Heart right ventricle (tissue), 16 donors: ENCODE measurements around the gene UBE3C. TPM values are rescaled to one million over a fixed set of nuclear protein-coding genes. Genes with fewer than 3 reads are reported as not detected.

ENCODE experiments used
- ATAC-seq, 8 donors: fragments of 200-7000 bp; cut with Tn5 transposase; one replicate each; pipeline ENCODE4 v1.9.1; 2020; ENCODE audit warnings: mild to moderate bottlenecking in 8 of 8, moderate library complexity in 8 of 8, moderate number of reproducible peaks in 1 of 8
- DNase-seq, 2 donors: peaks; one replicate each; pipeline ENCODE4 v3.0.0-alpha.2; 2020
- H3K27ac ChIP-seq, 10 donors: fragments of 200-600 bp; sonication (generic) in 2 of 10; one replicate each; pipeline versions ENCODE4 v1.5.0 to v1.8.0; 2020 to 2022; ENCODE audit warnings: mild to moderate bottlenecking in 3 of 10
- H3K27me3 ChIP-seq, 7 donors: fragments of 200-600 bp; one replicate each; pipeline ENCODE4 v1.8.0; 2021 to 2022; ENCODE audit warnings: mild to moderate bottlenecking in 2 of 7
- H3K36me3 ChIP-seq, 9 donors: fragments of 200-600 bp; sonication (generic) in 1 of 9; one replicate each; pipeline versions ENCODE4 v1.5.0 to v1.8.0; 2020 to 2022; ENCODE audit warnings: mild to moderate bottlenecking in 2 of 9
- H3K4me1 ChIP-seq, 9 donors: fragments of 200-600 bp; sonication (generic) in 1 of 9; one replicate each; pipeline versions ENCODE4 v1.5.0 to v1.8.0; 2020 to 2022; ENCODE audit warnings: mild to moderate bottlenecking in 4 of 9
- H3K4me3 ChIP-seq, 10 donors: fragments of 200-600 bp; sonication (generic) in 2 of 10; one replicate each; pipeline versions ENCODE4 v1.5.0 to v1.8.0; 2020 to 2022; ENCODE audit warnings: mild to moderate bottlenecking in 7 of 10, moderate library complexity in 2 of 10
- H3K9me3 ChIP-seq, 11 donors: fragments of 200-600 bp in 10 of 11; sonication (generic) in 2 of 11; one replicate each; pipeline versions ENCODE4 v1.5.0 to v1.8.0; 2013 to 2022; ENCODE audit warnings: mild to moderate bottlenecking in 2 of 11, control low read depth in 1 of 11, moderate library complexity in 1 of 11
- CTCF ChIP-seq, 9 donors: fragments of 200-600 bp; sonication (generic) in 2 of 9; IDR thresholded peaks; one replicate each; pipeline versions ENCODE4 v1.5.0 to v1.8.0; 2021 to 2022; ENCODE audit warnings: antibody characterized with exemption in 9 of 9, mild to moderate bottlenecking in 5 of 9, moderate library complexity in 1 of 9
- WGBS, 2 donors: extraction: QIAGEN DNeasy Blood & Tissue Kit; methylation state at CpG; one replicate each; pipeline ENCODE4 v1.1.7; 2013; ENCODE audit warnings: inconsistent platforms in 1 of 2; 5-methylcytosine and 5-hydroxymethylcytosine counted together
- intact Hi-C, 10 donors: fragments of 100-400 bp; cut with DNase I; formaldehyde crosslinking; loops; one replicate each; pipeline versions ENCODE4 v1.11.1 to v1.14.2; 2022
- polyA plus RNA-seq, 2 donors: library from polyadenylated mRNA; stranded (reverse); fragments of 200-250 nt; gene quantifications; one replicate each; pipeline ENCODE4 v1.2.3, GENCODE V29; 2013
- total RNA-seq, 10 donors: library from RNA; stranded (reverse); fragmentation: NEBNext Ultra II Directional in 3 of 10; extraction: Animal tissue kit (Norgen Biotek cat#: 25700) in 3 of 10; gene quantifications; one replicate each; pipeline versions ENCODE4 v1.2.1 to v1.2.4, GENCODE V29; 2021 to 2023
- donor health status: Arrhythmogenic right ventricular cardiomyopathy.
- donor health status: ischemic (EF 13 %, LVEDD 7.1; RV severe dilation, severe dysfunction).
- donor health status: healthy with polysubstance abuse.
- donor health status: DM: no; HTN: yes; CAD: no.
- donor health status: DM: no; HTN: no; CAD: no.
- donor health status: ischemic (EF 25% LVEDD 6.9; RV normal size, moderate dysfunction).
- donor health status: ischemic (EF 25% LVEDD 5.7; RV mildly dilated, moderate dysfunction).
- donor health status: healthy.
- donor health status: DM: yes; HTN: yes; CAD: no.
- donor health status: Ischemic cardiomyopathy.
- donor health status: ischemic (EF 35%, LVEDD 5.7; RV mildly dilated, moderate dysfunction).
- donor health status: nonischemic (EF 11% LVEDD 7.7; RV severe dilation, severe dysfunction).
- donor health status: DM: yes; HTN: yes; CAD: no.
- donor health status: PGD.
- donor health status: ischemic (EF 29% LVEDD 5.4; RV normal size, mild dysfunction).
- donor health status: nonischemic (EF 23%, LVEDD 6.1; RV moderate dilation, normal function).

Gene UBE3C
- total and polyA plus RNA-seq, 12 donors, result 10.5 to 53.8 (median 48.8) TPM

- H3K27me3 ChIP-seq, result peaks cover 0 to 8% (median 0%) of the 10 kb centered on the region in 7 donors
- H3K36me3 ChIP-seq, result no peaks in the 10 kb centered on the region
- DNase-seq, result no peak
- no peaks in the 10 kb centered on the region for H3K4me1 ChIP-seq
- intact Hi-C loops, result no loop called here
- WGBS, 2 donors, result 82 to 91% methylated on average over 2 of the region's 2 CpGs
- H3K4me3 ChIP-seq, result no peak overlapping the region
- H3K27ac ChIP-seq, result no peak overlapping the region
- ATAC-seq, result no peak
- H3K9me3 ChIP-seq, result peaks cover 0 to 8% (median 0%) of the 10 kb centered on the region in 11 donors
- TF ChIP-seq CTCF (IDR thresholded peaks at IDR 0.05), result no peak
Measured at GRCh38 chr7:157117796-157118195, 20.9 kb upstream of the UBE3C start.

- Histone ChIP-seq H3K27ac (no peak overlapping the region), H3K36me3 (no peaks in the 10 kb centered on the region), H3K4me3 (no peak overlapping the region), H3K9me3 (peaks cover 0 to 8% (median 0%) of the 10 kb centered on the region in 11 donors), H3K27me3 (peaks cover 0 to 5% (median 0%) of the 10 kb centered on the region in 7 donors), H3K4me1 (no peaks in the 10 kb centered on the region)
- WGBS, 2 donors, result 85 to 86% methylated on average over 14 of the region's 14 CpGs
- ATAC-seq, result no peak
- intact Hi-C loops, result no loop called here
- no peak for TF ChIP-seq CTCF (IDR thresholded peaks at IDR 0.05)
- DNase-seq, result no peak
Measured at GRCh38 chr7:157120181-157120580, 18.5 kb upstream of the UBE3C start.

GRCh38 chr7:157121184-157121715, 17.5 kb upstream of the UBE3C start:
- Histone ChIP-seq H3K36me3 (no peaks in the 10 kb centered on the region), H3K4me1 (no peaks in the 10 kb centered on the region), H3K27me3 (peaks cover 0 to 5% (median 0%) of the 10 kb centered on the region in 7 donors), H3K4me3 (no peak overlapping the region), H3K9me3 (peaks cover 0 to 8% (median 0%) of the 10 kb centered on the region in 11 donors), H3K27ac (no peak overlapping the region)
- 88 to 91% methylated on average over 18 of the region's 18 CpGs for WGBS, 2 donors
- no peak for ATAC-seq
- no peak for TF ChIP-seq CTCF (IDR thresholded peaks at IDR 0.05)
- no peak for DNase-seq
- intact Hi-C loops, result no loop called here

DNA sequence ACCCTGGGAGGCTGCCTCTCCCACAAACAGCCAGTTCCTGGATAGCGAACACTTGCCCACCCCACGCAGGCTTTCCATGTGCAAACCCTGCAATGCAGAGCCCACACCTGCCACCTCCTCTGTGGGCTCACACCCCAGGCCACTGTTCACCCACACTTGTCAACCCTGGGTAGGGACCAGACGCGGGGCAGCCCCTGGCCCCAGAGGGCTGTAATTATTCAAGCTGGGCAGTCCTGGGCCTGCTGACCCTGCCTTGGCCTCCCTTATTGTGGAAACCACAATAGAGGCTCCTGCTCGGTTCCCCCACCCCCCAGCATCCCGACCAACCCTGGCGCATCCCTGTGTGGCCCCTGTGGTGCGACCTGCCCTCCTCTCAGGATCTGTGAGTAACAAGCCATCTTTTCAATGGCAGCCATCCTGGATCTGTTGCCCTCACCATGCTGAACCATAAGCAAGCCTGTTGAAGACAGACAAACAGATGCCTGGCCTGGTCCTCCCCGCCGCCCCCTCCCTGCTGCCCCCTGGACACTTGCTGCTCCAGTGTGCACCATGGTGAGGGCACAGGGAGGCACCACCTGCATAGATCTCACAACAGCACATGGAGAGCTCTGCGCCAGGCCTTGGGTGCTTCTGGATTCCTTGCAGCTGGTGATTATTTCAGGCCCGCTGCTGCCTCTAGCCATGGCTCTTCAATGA, 15.8 kb upstream of the UBE3C start:
- Histone ChIP-seq H3K27ac (no peak overlapping the region), H3K36me3 (no peaks in the 10 kb centered on the region), H3K27me3 (peaks cover 0 to 5% (median 0%) of the 10 kb centered on the region in 7 donors), H3K4me3 (no peak overlapping the region), H3K4me1 (no peaks in the 10 kb centered on the region), H3K9me3 (peaks cover 0 to 1% (median 0%) of the 10 kb centered on the region in 11 donors)
- ATAC-seq (no peak), DNase-seq (no peak)
- intact Hi-C loops, result no loop called here
- WGBS, 2 donors, result 82 to 87% methylated on average over 12 of the region's 12 CpGs
- TF ChIP-seq CTCF (IDR thresholded peaks at IDR 0.05), result no peak
